Keratinocyte (primary cell): Measurements from ENCODE around the gene ADAM12. TPM values are rescaled to one million over a fixed set of nuclear protein-coding genes. Genes with fewer than 3 reads are reported as not detected.

Experiments
- DNase-seq: peaks from one replicate; pipeline ENCODE4 v3.0.0-alpha.2; 2011; ENCODE audit warnings: low read depth, missing footprints, low spot score
- FAIRE-seq: peaks from 2 replicates; lab custom pipeline; 2011; peaks lifted over from hg19 to GRCh38; lab: Jason Lieb, UNC
- H2AFZ ChIP-seq: 2 replicates; pipeline ENCODE4 v1.6.0; 2012; ENCODE audit warnings: low read length, control low read depth, inconsistent platforms; ENCODE audit not compliant: control insufficient read depth
- H3K27ac ChIP-seq: 2 replicates; pipeline ENCODE4 v1.5.1; 2011; ENCODE audit warnings: low read length; ENCODE audit not compliant: control insufficient read depth, insufficient read depth
- H3K27me3 ChIP-seq: 3 replicates; pipeline ENCODE4 v1.6.0; 2011; ENCODE audit warnings: low read length; ENCODE audit not compliant: control insufficient read depth, insufficient read depth; ENCODE audit errors: extremely low read depth
- H3K36me3 ChIP-seq, 2 experiments: 2 replicates in 1 of 2; 3 replicates in 1 of 2; pipeline ENCODE4 v1.5.1; 2011; ENCODE audit warnings: low read length in 2 of 2, mild to moderate bottlenecking in 1 of 2; ENCODE audit not compliant: control insufficient read depth in 2 of 2, insufficient read depth in 2 of 2; ENCODE audit errors: extremely low read depth in 1 of 2
- H3K4me1 ChIP-seq: 3 replicates; pipeline ENCODE4 v1.5.1; 2011; ENCODE audit warnings: low read length; ENCODE audit not compliant: control insufficient read depth, insufficient read depth; ENCODE audit errors: extremely low read depth
- H3K4me2 ChIP-seq: 3 replicates; pipeline ENCODE4 v1.6.0; 2011; ENCODE audit warnings: low read depth, low read length; ENCODE audit not compliant: control insufficient read depth, insufficient read depth; ENCODE audit errors: extremely low read depth
- H3K4me3 ChIP-seq, 3 experiments: fragments of 200-600 bp in 1 of 3; sonication (generic) in 1 of 3; 2 replicates in 2 of 3; 3 replicates in 1 of 3; pipeline ENCODE4 v1.5.1; 2011 to 2016; ENCODE audit warnings: low read length in 3 of 3, mild to moderate bottlenecking in 3 of 3, control low read depth in 2 of 3, inconsistent platforms in 1 of 3, low read depth in 1 of 3, mixed read lengths in 1 of 3, mixed run types in 1 of 3, moderate library complexity in 1 of 3; ENCODE audit not compliant: control insufficient read depth in 2 of 3, insufficient read depth in 2 of 3; ENCODE audit errors: extremely low read depth in 1 of 3
- H3K79me2 ChIP-seq: 2 replicates; pipeline ENCODE4 v1.6.0; 2012; ENCODE audit warnings: low read length; ENCODE audit not compliant: control insufficient read depth, insufficient read depth
- H3K9ac ChIP-seq: 3 replicates; pipeline ENCODE4 v1.6.0; 2011; ENCODE audit warnings: low read length; ENCODE audit not compliant: control insufficient read depth, insufficient read depth; ENCODE audit errors: extremely low read depth
- H3K9me1 ChIP-seq: 3 replicates; pipeline ENCODE4 v1.6.0; 2011; ENCODE audit warnings: low read length; ENCODE audit not compliant: control insufficient read depth, insufficient read depth; ENCODE audit errors: extremely low read depth
- H3K9me3 ChIP-seq: 2 replicates; pipeline ENCODE4 v1.5.1; 2012; ENCODE audit warnings: low read depth, low read length; ENCODE audit not compliant: control insufficient read depth
- H4K20me1 ChIP-seq: 3 replicates; pipeline ENCODE4 v1.6.0; 2011; ENCODE audit warnings: low read length; ENCODE audit not compliant: control insufficient read depth, insufficient read depth; ENCODE audit errors: extremely low read depth
- EZH2 ChIP-seq: IDR thresholded peaks from one replicate; pipeline ENCODE4 v1.6.1; 2012; ENCODE audit warnings: inconsistent platforms, mild to moderate bottlenecking, low read length, moderate library complexity
- dilution Hi-C: fragments of 300-500 bp; cut with MboI; formaldehyde crosslinking; loops from one replicate; pipeline ENCODE4 v1.7.0; 2020; ENCODE audit warnings: low sequenced_read_pairs; ENCODE audit not compliant: extremely low pct_ligation_motif_present
- polyA plus RNA-seq, 5 experiments: library from polyadenylated mRNA; depleted of rRNA in 3 of 5; stranded (reverse) in 3 of 5; stranded (forward) in 1 of 5; unstranded in 1 of 5; fragments of >200 nt; gene quantifications; 1 replicate in 1 of 5; 2 replicates in 3 of 5; 3 replicates in 1 of 5; pipeline versions ENCODE4 v1.2.1 to v1.2.3, GENCODE V29; 2011 to 2012; ENCODE audit warnings: missing spikeins in 2 of 5, low read depth in 1 of 5, low replicate concordance in 1 of 5
- TF ChIP-seq, protein P1 (sequence below), 3 experiments: IDR thresholded peaks in 1 of 3; conservative IDR thresholded peaks in 1 of 3; optimal IDR thresholded peaks in 1 of 3; 2 replicates in 2 of 3; 3 replicates in 1 of 3; pipeline versions ENCODE3 to v1.5.1; 2011; ENCODE audit warnings: low read length in 3 of 3, mild to moderate bottlenecking in 3 of 3, moderate library complexity in 2 of 3, control low read depth in 1 of 3, inconsistent platforms in 1 of 3; ENCODE audit not compliant: insufficient read depth in 2 of 3; ENCODE audit errors: extremely low read depth in 1 of 3

Gene ADAM12
- polyA plus RNA-seq, 1 donor (not counting 4 experiments of a cell fraction or from before 2014, with no cell fraction given): 0.07 TPM

DNA sequence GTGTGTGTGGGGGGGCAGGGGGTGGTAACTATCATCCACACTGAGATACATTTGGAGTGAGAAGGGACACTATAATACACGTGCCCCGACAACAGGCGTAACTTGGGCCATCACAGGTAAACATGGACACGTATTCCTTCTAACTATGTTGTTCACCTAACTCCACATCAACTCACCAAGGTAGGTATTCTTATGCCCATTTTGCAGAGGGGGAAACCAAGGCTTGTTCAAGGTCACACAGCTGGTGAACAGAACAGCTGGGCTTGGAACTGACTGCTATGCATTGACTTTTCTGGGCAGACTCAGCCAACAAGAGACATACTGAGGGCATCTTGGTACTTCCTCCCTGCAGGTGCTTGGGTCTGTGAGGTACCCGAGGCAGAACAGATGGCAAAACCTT is 170.1 kb downstream of the ADAM12 start:
- dilution Hi-C loops: no loop called here
- no peak overlapping the region for H2AFZ ChIP-seq

DNA sequence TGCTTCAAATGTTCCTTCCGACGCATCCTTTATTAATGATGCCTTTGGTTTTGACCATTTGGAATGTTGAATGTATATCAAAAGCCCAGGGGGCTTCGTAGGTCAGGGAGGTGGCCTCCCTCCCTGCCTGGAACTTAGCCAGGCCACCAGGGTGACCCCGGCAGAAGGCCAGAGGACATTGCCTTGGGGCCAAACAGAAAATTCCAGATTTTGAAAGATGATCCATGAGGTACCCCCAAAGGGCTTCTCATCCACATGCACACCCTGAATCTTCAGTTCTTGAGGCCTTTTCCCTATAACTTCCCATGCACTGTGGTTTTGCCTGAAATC is 171.7 kb downstream of the ADAM12 start:
- Histone ChIP-seq H3K4me2 (no peak overlapping the region), H3K9ac (no peak overlapping the region), H3K9me3 (no peaks in the 10 kb centered on the region), H3K36me3 (no peaks in the 10 kb centered on the region), H2AFZ (no peak overlapping the region), H3K4me1 (no peaks in the 10 kb centered on the region), H3K9me1 (no peaks in the 10 kb centered on the region), H3K79me2 (no peaks in the 10 kb centered on the region), H3K4me3 (no peak overlapping the region), H3K27ac (no peak overlapping the region), H4K20me1 (no peaks in the 10 kb centered on the region), H3K27me3 (no peaks in the 10 kb centered on the region)
- no peak for FAIRE-seq
- DNase-seq: no peak
- TF ChIP-seq, protein P1, sequence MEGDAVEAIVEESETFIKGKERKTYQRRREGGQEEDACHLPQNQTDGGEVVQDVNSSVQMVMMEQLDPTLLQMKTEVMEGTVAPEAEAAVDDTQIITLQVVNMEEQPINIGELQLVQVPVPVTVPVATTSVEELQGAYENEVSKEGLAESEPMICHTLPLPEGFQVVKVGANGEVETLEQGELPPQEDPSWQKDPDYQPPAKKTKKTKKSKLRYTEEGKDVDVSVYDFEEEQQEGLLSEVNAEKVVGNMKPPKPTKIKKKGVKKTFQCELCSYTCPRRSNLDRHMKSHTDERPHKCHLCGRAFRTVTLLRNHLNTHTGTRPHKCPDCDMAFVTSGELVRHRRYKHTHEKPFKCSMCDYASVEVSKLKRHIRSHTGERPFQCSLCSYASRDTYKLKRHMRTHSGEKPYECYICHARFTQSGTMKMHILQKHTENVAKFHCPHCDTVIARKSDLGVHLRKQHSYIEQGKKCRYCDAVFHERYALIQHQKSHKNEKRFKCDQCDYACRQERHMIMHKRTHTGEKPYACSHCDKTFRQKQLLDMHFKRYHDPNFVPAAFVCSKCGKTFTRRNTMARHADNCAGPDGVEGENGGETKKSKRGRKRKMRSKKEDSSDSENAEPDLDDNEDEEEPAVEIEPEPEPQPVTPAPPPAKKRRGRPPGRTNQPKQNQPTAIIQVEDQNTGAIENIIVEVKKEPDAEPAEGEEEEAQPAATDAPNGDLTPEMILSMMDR (optimal IDR thresholded peaks at IDR 0.05 in 1 of 3, IDR thresholded peaks at IDR 0.05 in 1 of 3, conservative IDR thresholded peaks at IDR 0.05 in 1 of 3; ENCODE audit: extremely low read depth in 1 of 3, insufficient read depth in 2 of 3, low read length in 3 of 3): no peak
- TF ChIP-seq EZH2: no peak
- dilution Hi-C loops: no loop called here

More for the DNA sequence above, 170.1 kb downstream of the ADAM12 start:
- no peak overlapping the region for H3K4me2 ChIP-seq
- no peaks in the 10 kb centered on the region for H3K36me3 ChIP-seq
- H3K4me3 ChIP-seq: no peak overlapping the region
- no peaks in the 10 kb centered on the region for H3K27me3 ChIP-seq
- H3K9me1 ChIP-seq: no peaks in the 10 kb centered on the region
- FAIRE-seq: no peak
- H3K9ac ChIP-seq: no peak overlapping the region
- H3K4me1 ChIP-seq: no peaks in the 10 kb centered on the region
- DNase-seq: no peak
- no peak overlapping the region for H3K27ac ChIP-seq
- TF ChIP-seq, protein P1 (optimal IDR thresholded peaks at IDR 0.05 in 1 of 3, IDR thresholded peaks at IDR 0.05 in 1 of 3, conservative IDR thresholded peaks at IDR 0.05 in 1 of 3; ENCODE audit: extremely low read depth in 1 of 3, insufficient read depth in 2 of 3, low read length in 3 of 3): no peak
- no peak for TF ChIP-seq EZH2
- no peaks in the 10 kb centered on the region for H3K79me2 ChIP-seq
- no peaks in the 10 kb centered on the region for H3K9me3 ChIP-seq
- H4K20me1 ChIP-seq: no peaks in the 10 kb centered on the region
